NCI-H2171 treated with DMSO at 0.1 percent for 48 hours (cell line): Measurements from ENCODE around the gene GPRIN2.
"Not testable (repeated sequence)": the region's sequence is repeated elsewhere in the genome, so short reads cannot be mapped to it uniquely, and the experiment has no call there.

ENCODE experiments used
- DNase-seq: peaks from one replicate; lab custom pipeline; 2025; lab: John Stamatoyannopoulos, UW

GPRIN2 gene

DNA sequence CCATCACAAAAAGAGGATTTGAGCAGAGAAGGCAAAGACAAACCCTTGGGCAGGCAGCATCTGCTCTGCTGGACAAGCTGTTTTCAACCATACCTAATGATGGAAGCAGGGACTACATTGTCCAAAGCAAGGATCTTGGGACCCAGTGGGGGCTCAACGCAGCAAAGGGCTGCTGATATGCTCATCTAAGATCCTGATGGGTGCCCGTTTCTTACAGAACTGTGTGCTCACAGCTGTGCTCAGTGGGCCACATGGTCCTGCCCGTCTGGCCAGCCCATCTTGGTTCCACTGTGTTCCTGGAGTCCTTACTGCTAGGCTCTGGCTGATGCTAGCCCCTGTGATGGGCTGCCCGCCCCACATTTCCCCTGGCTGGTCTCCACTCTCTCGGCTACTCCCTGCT, 36.1 kb downstream of the GPRIN2 start:
- no peak for DNase-seq

DNA sequence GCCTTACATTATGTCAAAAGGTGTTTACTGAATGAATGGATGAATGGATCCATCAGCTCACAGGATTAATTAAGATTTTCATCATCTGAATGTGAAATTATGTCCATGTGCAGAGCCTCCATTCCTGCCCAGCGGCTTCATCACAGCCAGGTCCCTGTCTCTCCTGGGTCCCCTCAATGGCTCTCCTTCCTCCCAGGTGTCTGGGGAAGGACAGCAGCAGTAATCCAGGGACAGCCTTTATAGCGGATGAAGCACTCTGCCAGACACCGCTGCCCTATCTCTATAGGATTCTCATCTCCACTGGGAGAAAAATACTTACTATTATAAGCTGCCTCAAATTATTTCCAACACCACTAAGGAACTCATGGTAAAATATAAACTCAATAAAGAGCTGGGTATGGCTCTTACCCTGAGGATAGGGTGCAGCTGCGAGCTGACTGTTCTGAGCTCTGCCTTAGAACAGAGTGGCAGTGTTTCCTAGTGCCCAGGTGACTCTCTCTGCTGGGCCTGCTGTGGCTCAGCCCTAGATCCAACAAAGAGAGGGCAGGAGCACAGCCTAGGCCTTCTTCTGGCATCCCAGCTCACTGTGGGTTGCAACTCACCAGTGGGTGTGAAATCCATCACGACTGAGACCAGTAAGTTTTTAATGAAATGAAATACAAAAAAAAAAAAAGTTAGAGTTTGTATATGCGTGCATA, 38.3 kb downstream of the GPRIN2 start:
- DNase-seq, result no peak

DNA sequence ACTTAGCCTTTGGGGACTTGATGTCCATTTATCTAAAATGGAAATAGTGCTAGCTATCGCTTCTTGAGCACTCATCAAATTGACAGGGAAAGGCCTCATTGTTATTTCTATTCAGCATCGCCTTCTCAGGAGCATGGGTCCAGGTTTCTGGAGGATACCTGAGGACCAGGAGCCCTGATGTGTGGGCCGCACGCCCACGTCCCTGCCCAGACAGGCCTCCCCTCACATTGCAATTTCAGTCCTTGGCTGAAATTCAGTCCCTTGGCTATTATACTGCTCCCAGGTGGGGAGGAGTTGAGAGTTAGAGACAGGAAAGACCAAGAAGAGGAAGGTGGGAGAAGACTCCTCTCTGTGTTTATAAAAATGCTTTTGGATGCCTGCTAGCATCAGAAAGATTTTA, 38.9 kb downstream of the GPRIN2 start:
- DNase-seq, result no peak

DNA sequence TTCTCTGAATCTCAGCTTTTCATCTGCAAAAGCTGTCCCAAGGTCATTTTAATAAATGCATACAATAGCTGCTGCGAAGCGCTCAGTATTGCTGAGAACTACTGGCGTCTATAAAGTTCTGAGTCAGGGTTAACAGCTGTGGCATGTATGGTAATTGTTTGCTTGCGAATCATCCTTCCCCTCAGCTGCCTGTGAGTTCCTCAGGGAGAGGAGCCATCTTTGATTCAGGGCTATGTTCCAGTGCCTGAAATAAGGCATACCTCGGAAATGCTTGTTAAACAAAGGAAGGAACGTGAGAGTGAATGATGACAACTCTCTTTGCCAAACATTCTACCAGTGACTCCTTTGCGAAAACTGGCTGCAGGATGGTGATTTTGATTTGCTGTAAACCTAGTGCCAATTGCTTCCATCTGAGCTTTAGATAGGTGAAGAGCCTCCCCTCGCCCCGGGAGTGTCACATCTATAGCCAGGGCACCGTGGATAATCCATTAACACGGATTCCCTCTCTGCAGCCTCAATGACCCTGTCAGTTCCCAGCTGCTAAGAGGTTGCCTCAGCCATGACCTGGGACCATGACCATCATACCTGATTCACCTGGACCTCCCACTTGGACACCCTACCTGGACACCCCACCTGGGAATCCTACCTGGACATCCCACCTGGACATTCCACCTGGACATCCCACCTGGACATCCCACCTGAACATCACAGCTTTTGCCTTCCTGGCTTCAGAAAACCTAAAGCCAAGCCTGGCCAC, 39.6 kb downstream of the GPRIN2 start:
- DNase-seq, result no peak

DNA sequence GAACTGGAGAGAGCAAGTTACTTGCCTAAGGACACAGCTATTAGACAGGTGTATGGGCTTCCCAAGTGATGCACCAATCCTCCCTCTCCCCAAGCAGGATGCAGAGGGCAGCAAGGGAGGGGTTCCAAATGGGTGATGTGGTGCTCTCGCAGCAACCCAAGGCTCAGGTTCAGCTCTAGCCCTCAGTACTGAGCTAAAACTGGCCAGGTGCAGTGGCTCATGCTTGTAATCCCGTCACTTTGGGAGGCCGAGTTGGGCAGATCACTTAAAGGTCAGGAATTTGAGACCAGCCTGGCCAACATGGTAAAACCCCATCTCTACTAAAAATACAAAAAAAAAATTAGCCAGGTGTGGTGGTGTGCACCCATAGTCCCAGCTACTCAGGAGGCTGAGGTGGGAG, 40.7 kb downstream of the GPRIN2 start:
- DNase-seq, result no peak

DNA sequence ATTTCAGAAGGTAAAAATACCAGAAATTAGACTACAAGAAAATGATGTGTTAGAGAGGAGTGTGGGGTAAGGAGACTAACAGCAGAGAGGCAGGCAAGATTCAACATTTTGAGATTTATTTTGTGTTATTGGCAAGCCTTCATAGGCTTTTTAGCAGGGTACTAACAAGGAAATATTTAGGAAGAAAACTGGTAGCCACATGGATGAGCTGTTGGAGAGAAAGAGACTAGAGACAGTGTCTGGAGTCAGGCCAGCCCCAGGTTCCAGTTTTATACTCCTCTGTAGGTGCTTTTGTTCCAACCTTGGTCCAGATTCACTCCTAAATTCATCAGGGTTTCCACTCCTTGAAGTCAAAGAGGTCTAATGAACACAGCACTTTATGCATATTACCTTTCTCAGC, 41.1 kb downstream of the GPRIN2 start:
- DNase-seq, result no peak

DNA sequence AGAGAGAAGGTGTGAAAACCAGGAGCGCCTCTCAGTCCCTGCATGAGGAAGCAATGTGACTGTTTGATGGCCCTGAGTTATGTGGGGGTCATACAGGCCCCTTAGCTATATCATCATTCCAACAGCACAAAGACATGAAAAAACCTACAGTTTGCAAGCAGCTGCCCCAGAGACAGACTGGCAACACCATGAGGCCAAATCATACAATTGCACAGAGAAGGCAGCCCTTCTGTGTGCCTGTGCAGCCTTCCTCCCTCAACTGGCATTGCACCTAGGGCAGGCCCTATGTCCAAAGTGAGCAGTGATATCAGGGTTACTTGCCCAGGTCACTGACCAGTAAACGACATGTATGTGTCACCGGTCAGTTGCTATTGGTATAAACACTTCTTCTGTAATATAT, 41.6 kb downstream of the GPRIN2 start:
- DNase-seq, result no peak

DNA sequence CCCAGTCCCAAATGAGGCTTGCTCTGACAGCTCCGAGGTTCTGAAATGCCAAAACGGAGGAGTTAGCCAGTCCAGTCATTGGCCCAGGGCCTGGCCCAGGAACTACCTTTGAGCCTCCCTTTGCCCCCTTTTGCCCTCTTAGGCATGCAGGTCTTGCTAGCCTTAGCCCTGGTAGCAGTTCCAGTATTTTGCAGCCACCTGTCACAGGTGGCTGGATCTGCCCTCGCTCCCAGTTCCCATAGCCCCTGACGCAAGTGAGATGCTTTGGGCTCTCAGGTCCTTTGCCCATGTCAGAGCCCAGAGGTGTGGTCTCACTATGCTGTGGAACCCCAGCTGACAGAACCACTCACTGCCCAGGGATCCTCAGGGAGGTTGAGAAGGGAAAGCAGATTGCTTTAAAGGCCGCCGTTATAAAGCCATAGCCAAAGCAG, 42.0 kb downstream of the GPRIN2 start:
- no peak for DNase-seq

DNA sequence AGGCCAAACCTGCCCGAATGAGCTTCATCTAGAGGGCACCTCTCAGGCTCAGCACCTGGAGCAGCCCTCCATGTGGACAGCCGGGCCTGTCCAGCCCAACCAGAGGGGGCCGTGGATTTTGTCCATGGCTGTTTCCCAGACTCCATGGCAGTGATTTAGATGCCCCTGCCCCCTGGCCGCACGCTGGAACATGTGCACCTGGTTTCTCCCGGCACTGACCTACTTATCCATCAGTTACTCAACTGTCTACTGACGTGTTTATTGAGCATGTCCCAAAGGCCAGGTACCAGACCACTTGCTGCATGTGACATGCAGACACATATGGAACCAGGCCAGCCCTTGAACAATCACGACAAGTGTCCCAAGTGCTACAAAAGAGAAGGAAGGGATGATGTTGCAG, 43.1 kb downstream of the GPRIN2 start:
- not testable (repeated sequence) for DNase-seq

DNA sequence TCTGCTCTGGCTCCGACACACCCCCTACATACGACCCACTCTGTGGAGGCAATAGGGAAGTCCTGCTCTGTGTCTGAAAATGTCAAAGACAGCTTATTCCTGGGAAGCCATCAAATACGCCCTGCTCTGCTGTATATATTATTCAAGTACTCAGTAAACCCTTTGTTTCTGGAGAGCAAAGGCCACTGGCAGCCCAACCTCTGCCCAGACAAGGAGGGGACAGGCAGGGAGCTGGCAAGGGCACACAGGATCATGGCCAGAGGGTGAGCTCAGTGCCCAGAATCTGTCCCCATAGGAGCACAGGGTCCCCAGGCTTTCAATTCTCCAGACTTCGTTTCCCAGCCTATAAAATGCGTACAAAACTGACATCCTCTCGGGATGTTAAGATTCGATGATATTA, 43.7 kb downstream of the GPRIN2 start:
- DNase-seq, result not testable (repeated sequence)

DNA sequence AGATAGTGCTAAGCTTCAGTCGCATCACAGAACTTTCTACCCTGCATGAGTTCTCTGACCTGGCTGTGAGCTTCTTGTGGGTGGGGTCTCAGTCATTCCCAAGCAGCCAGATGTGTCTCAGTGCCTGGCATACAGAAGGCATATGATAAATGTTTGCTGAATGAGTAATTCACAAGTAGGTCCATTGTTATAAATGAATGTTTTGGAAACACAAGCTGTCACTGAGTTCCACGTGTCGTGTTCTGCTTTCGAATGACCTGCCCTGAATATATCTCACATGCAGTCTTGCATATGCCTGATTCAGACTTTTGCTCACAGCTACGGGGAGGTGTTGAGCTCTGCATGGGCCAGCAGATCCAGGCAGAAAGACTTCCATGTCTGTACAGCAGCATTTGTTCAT, 44.5 kb downstream of the GPRIN2 start:
- DNase-seq, result not testable (repeated sequence)
